ENCODE data around the gene TRPC4.

The TRPC4 gene

DNA sequence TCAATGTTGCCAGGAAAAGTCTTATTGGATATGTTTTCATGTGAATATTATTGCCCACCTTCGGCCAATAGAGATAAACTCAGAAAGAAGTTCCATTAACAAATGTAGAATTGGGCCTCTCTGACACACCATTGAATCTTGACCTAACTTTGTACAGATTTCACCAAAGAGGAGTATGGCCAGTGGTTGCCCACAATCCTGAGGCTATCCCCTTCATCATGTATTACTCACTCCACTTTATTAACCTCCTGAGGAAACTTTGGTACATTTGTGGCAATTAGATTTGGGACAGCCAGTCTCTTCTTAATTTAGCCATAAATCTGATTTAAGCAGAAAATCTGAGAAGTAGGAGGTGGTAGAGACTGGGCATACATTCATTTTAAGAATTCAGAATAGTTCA, 217.7 kb downstream of the TRPC4 start:
- no peak for FAIRE-seq

- no peak for FAIRE-seq
Observed at GRCh38 chr13:37648609-37649008, 221.0 kb downstream of the TRPC4 start.

- FAIRE-seq: peak; percentile 43
Observed at GRCh38 chr13:37647031-37647650, 222.4 kb downstream of the TRPC4 start.

- FAIRE-seq: no peak
Observed at GRCh38 chr13:37646531-37646930, 223.0 kb downstream of the TRPC4 start.

DNA sequence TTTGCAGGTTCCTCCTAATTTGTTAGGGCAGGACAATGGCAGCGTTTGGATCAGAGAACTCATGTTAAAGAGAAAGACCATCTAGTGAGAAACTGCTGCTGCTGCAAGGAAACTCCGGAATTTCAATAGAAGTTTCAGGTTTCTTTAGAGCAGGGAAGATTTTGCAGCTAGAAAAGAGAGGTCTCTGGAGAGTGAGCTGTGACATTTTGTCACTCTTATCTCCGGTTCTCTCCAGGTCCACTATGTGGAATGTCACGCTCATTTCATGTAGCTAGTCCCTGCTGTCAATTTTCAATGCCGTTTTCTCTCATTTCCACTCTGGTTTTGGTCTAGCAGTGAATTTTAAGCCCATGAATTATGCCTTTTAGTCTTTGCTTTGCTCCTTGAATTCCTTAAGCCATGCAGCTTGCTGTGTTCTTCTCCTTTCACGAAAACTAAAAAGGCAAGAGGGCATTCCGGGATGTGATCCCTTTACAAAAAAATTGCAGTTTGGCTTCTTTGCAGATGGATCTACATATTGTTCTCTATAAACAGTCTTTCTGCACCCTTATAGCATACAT, 224.3 kb downstream of the TRPC4 start:
- FAIRE-seq: no peak

DNA sequence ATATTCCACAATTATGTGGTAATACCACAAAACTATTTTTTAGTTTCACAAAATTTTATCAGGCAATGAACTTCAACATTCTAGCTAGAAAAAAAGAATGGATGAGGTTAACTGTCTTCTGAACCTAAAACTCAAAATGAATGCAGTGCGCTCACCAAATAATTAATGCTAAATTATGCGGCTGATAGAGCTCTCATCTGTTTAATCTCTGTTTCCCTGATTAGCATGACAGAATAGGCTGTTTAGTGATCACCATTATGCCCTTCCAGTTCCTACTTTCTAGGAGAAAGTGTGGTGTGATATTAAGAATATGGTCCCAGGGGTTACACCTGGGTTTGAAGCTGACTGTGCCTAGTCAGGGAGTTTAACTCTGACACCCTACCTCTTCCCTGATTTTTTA, 228.2 kb downstream of the TRPC4 start:
- no peak for FAIRE-seq

DNA sequence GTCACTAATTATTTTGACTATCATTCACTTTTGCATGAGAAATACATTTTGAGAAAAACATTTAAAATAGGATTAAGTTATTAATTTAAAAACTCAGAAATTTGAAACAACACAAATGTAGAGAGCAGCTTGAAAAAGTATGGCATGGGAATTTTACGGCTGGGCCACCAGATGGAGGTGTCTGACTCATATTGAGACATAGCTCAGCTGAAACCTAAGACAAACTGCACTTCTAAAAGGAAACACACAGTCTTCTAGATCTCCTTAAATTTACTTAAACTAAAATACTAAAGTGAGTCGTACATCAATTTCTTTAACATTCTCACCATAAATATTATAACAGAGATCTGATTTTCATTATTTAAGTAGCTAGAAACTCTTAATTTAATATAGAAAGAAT, 229.1 kb downstream of the TRPC4 start:
- FAIRE-seq: peak; percentile 94

- FAIRE-seq: no peak
Observed at GRCh38 chr13:37636701-37637100, 232.9 kb downstream of the TRPC4 start.

- no peak for FAIRE-seq
Observed at GRCh38 chr13:37632294-37632693, 237.3 kb downstream of the TRPC4 start.

DNA sequence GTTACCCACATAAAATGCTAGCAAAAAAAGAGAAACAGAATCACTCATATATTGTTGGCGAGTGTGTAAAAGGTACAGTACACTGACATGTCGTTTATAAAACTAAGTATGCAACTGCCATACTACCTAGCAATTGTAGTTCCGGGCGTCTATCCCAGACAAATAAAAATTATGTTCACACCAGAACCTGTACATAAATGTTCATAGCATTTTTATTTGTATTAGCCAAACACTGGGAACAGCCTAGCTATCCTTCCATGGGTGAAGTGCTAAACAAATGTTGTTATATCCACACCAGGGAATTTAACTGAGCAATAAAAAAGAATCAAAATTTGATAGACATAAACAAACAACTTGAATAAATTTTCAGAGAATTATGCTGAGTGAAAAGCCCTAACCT, 242.1 kb downstream of the TRPC4 start:
- FAIRE-seq: peak; percentile 94

- FAIRE-seq: no peak
Observed at GRCh38 chr13:37621811-37622361, 247.7 kb downstream of the TRPC4 start.

DNA sequence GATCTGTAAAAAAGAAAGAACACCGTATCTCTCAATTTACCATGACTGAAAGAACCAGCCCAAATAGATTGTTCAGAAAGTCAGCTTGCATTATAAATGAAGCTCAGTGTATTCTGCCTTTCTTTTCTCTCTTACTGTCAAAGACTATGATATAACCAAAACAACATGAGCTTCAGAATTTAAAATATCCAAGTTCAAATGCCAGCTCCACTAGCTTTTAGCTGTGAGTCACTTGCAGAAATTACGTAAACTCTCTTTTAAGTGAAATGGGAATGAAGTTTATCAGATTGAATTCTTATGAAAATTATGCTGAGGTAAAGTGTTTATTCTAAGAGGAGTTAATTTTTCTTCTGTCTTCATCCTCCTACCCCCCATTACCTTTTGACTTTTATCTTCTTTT, 251.0 kb downstream of the TRPC4 start:
- no peak for FAIRE-seq

- FAIRE-seq: no peak
Observed at GRCh38 chr13:37617173-37617572, 252.4 kb downstream of the TRPC4 start.

GRCh38 chr13:37616131-37616530, 253.4 kb downstream of the TRPC4 start:
- FAIRE-seq: peak; percentile 97

GRCh38 chr13:37615276-37615675, 254.3 kb downstream of the TRPC4 start:
- FAIRE-seq: no peak

GRCh38 chr13:37613638-37614037, 255.9 kb downstream of the TRPC4 start:
- FAIRE-seq: no peak

DNA sequence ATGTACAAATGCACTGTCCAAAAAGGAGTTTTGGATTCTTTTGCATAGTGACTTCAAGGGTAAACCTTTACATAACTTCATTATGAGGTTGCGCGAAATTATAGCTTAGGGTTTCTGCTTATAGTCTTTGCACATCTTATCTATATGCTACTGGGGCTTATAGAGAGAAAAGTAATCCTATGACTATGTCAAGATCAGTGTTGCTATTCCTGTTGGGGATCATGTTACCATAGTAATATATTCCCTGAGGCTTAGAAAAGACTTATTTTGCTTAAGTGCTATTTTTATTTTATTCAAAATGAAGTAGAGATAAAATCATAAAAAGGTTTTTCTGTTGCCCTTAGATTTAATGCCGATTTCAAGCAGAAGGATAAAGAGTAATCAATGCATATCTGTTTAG, 256.3 kb downstream of the TRPC4 start:
- no peak for FAIRE-seq

DNA sequence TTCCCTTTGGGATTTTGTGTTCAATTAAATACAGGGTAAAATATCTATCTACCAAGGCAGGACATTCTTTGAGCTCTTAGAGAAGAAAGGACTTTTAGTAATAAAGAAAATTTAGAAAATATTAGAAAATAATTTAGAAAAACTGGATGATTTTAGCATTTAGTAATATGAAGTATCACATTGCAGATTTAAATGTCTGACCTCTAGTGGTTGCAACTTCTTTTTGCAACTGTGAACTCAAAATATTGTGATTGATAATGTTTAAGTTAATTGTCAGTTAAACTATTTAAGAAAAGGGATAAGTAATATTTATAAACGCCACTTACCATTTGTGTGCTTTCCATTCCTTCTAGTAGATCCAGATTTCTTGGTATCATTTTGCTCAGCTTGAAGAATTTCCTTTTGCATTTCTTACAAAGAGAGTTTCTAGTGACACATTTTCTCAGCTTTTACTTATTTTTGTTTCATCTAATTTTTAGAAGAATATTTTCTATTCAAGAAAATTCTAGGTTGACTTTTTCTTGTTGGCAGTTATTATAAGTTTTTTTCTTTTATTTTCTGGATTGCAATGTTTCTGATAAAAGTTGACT, 260.7 kb downstream of the TRPC4 start:
- peak; percentile 90 for FAIRE-seq

GRCh38 chr13:37602733-37603381, 266.7 kb downstream of the TRPC4 start:
- peak; percentile 98 for FAIRE-seq

DNA sequence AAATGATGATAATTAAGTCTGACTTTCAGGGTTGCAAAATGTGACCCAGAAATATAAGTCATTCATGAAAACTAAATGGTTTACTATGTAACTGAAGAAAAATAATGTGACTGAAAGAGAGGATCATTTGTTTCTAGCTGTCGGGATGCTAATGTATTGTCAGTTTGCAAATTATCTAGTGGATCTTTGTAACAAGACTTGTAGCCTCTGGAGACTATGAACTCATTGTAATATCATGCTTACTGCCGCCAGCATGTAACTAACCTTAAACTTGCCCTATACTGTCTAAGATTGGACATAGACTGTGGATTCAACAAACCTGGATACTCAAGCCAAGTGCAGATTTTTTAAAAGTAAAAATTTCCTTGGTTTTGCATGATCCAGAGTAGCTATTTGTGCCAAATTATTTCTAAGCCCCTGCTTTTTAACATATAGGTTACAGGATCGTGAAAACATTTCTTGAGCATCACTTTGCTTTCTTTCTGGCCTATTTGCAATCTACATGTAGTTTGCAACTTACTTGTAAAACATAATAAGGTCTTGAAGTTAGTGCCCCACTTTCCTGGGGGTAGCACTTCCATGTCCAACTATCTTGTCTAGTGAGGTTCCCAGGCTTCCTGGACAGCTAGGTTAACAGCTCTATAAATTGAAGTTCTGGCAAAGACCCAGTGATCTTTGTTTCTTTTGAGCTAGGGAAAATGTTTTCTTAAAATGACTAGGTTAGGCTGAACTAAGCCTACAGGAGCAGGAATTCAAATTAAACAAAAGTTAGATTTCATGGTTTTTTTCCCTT, 267.7 kb downstream of the TRPC4 start:
- FAIRE-seq: no peak

DNA sequence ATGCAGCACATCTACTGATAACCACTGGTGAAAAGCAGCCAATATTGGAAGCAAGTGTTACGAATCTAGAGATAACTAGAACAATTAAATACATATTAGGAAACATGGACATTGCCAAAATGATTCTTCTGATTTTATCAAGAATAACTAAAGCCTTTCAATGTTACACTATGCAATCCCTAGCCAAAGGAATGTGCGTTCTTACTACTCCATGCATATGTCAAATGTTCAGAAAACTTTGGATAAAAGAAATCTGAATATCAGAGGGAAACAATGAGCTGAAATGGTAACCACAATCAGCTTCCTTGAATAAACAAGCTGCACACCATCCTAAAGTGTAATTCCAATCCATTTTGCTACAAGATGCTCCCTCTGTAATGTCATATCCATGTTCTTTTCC, 270.1 kb downstream of the TRPC4 start:
- FAIRE-seq: no peak

DNA sequence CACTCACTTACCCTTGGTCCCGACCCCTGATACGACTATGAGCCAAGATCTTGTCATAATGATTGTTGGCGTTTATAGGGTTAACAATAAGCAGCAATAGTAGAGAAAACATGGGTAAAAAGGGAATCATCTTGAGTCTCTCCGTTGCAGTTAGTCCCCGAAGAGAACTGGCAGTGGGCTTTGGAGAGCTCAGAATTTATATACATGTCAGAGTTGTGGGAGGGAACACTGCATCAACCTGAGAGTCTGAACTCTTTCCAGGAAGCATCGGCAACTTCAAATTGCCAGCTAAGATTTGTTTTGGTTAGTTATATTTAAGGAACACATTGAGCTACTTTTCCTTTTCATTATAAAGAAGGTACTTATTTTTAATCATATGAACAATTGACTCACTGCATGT, 271.0 kb downstream of the TRPC4 start, which contains the start of gene POSTN:
TSS of gene POSTN (minus strand) at position 172 of the 400 bp plus-strand sequence. CDS start at position 130, 42 bp downstream.
- FAIRE-seq: no peak

GRCh38 chr13:37597477-37598025, 272.0 kb downstream of the TRPC4 start:
- FAIRE-seq: no peak
